DND-41 (cell line): ENCODE results near the gene RRM1.

ENCODE experiments used
- CTCF ChIP-seq: IDR thresholded peaks from 2 replicates; pipeline ENCODE4 v1.5.1; 2012; ENCODE audit warnings: borderline replicate concordance, low read length, moderate library complexity, mild to moderate bottlenecking; ENCODE audit not compliant: poor library complexity, severe bottlenecking; ENCODE audit errors: extremely low read depth
- EZH2 ChIP-seq: IDR thresholded peaks from 3 replicates; pipeline ENCODE4 v1.6.1; 2012; ENCODE audit warnings: borderline replicate concordance, low read depth, mild to moderate bottlenecking, moderate library complexity, low read length, inconsistent platforms; ENCODE audit not compliant: severe bottlenecking

DNA sequence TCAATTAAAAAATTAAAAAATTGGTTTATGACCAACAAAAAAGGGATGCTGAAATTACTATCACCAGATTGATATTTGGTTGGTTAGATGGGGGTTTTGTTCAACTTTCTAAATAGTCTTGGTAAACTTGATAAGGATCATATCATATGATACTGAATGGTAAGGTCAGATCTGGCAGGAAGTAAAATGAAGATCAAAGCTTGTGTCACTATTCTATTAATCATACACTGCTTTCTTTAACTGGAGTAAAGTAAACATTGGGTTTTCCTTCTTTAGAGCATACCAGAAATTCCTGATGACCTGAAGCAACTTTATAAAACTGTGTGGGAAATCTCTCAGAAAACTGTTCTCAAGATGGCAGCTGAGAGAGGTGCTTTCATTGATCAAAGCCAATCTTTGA is 40.2 kb downstream of the RRM1 start:
- no peak for TF ChIP-seq EZH2
- no peak for TF ChIP-seq CTCF
